Fibroblast of peridontal ligament (primary cell): ENCODE data around the gene ALG12.
A peak's percentile ranks its signal among the peaks of the same experiment; 100 is the strongest.
"Not testable (repeated sequence)": the region's sequence is repeated elsewhere in the genome, so short reads cannot be mapped to it uniquely, and the experiment has no call there.

Experiments used
- DNase-seq: peaks from one replicate; pipeline ENCODE4 v3.0.0-alpha.2; 2010; ENCODE audit errors: extremely low read depth

Gene ALG12

GRCh38 chr22:49866646-49867045 lies 51.6 kb downstream of the ALG12 start:
- DNase-seq: no peak

- DNase-seq: no peak
Measured at GRCh38 chr22:49866134-49866533, 52.1 kb downstream of the ALG12 start.

GRCh38 chr22:49865156-49865555 lies 53.1 kb downstream of the ALG12 start:
- DNase-seq: no peak

GRCh38 chr22:49863931-49864330 lies 54.3 kb downstream of the ALG12 start:
- DNase-seq: no peak

- no peak for DNase-seq
Measured at GRCh38 chr22:49862496-49862776, 55.8 kb downstream of the ALG12 start.

- no peak for DNase-seq
Measured at GRCh38 chr22:49861642-49862495, 56.4 kb downstream of the ALG12 start.

GRCh38 chr22:49858827-49859226 lies 59.4 kb downstream of the ALG12 start:
- DNase-seq: no peak

GRCh38 chr22:49856766-49857618 lies 61.2 kb downstream of the ALG12 start:
- no peak for DNase-seq

- DNase-seq: no peak
Measured at GRCh38 chr22:49856343-49856742, 61.9 kb downstream of the ALG12 start.

- DNase-seq: no peak
Measured at GRCh38 chr22:49855251-49855911, 62.9 kb downstream of the ALG12 start.

- DNase-seq: peak; percentile 41
Measured at GRCh38 chr22:49853981-49854831, 64.0 kb downstream of the ALG12 start.

GRCh38 chr22:49852898-49853894 lies 65.0 kb downstream of the ALG12 start, which contains the start of gene ZBED4:
TSS of gene ZBED4 (plus strand) at chr22:49853844. CDS start at chr22:49883663, 29,819 bp downstream.
- peak; percentile 94 for DNase-seq

- DNase-seq: not testable (repeated sequence)
Measured at GRCh38 chr22:49852568-49852897, 65.7 kb downstream of the ALG12 start.

GRCh38 chr22:49850959-49851802 lies 67.1 kb downstream of the ALG12 start:
- DNase-seq: no peak
